ENCODE results near the gene PRR35.

The PRR35 gene

DNA sequence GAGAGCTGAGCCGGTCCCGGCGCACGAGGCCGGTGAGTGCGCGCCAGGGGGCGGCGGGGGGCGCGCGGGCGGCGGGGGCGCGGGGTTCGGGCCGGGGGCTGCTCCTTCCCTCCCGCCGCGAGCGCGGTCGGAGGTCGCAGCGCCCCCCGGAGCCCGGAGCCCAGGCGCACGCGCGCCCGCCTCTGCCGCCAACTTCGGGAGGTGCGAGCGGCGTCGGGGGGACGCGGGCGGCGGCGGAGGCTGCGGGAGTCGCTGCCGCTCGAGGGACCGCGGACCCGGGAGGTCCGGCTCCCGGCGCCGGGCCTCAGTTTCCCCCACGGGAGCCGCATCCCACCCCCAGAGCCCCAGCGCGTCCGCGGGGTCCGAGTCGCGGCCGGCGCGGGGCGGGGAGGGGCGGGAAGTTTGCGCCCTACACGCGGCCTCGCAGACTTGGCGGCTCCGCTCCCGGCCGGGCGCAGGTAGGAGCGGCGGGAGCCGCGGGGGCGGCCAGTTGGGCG is at the start of gene PRR35:
Gene PRR35 (plus strand): TSS at position 191 of the 497 bp plus-strand sequence. CDS start 2,901 bp downstream, outside the sequence.
- in situ Hi-C loops (cut with MboI; ENCODE audit: low sequenced_read_pairs), result no loop called here

DNA sequence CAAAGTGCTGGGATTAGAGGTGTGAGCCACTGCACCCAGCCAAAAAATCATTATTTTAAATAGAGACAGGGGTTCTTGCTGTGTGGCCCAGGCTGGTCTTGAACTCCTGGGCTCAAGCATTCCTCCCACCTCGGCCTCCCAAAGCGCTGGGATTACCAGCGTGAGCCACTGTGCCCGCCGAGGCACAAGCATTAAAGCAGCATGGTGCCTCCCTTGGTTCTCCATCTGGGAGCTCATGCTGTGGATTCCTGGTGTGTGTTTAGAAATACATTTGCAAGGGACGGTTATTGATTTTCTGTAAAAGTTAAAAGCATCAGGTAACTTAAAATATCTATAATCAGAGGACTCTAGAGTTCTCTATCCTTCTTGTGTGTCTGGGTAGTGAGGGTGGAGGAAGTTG is 47.4 kb upstream of the PRR35 start:
- in situ Hi-C loops (cut with MboI; ENCODE audit: low sequenced_read_pairs), result no loop called here

DNA sequence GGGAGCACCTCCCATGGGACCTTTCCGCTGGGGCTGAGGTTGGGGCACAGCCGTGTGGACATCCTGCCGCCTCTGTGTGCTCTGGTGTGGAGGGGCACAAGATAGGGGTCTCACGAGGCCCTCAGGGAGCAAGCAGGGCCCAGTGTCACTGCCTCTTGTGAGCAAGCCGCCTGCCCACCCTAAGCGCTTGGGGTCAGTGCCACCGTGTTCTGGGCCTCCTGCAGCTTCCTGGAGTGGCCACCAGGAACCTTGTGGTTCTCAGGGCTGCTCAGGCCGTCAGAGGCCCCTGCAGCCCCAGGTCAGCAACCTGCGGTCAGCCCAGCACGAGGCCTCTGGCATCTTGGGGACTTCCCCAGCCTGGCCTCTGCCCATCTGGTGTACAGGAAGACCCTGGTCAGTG is 46.2 kb upstream of the PRR35 start:
- in situ Hi-C loops (cut with MboI; ENCODE audit: low sequenced_read_pairs), result no loop called here

DNA sequence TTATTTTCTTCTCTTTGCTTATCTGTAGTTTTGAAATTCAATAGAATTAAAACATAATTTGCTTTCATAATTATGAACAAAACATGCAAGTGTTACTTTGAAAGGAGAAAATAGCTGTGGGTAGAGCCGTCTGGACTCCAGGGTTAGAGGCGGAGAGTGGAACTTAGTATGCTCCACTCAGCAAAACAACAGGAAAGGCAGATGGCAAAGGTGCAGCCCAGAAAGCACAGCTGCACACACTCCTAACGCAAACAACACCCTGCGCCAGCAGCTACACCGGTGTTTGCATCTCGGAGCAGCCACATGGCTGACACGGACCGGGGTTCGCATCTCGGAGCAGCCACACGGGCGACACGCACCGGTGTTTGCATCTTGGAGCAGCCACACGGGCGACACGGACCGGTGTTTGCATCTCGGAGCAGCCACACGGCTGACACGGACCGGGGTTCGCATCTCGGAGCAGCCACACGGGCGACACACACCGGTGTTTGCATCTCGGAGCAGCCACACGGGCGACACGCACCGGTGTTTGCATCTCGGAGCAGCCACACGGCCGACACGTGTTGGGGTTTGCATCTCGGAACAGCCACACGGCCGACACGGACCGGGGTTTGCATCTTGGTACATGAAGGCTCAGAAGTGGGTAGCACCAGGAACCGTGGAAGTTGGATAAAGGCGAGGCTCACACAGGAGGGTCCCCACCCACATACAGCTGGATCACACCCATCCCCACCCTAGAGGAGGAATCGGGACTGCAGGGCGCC is 44.8 kb upstream of the PRR35 start:
- in situ Hi-C loops (cut with MboI; ENCODE audit: low sequenced_read_pairs), result no loop called here

DNA sequence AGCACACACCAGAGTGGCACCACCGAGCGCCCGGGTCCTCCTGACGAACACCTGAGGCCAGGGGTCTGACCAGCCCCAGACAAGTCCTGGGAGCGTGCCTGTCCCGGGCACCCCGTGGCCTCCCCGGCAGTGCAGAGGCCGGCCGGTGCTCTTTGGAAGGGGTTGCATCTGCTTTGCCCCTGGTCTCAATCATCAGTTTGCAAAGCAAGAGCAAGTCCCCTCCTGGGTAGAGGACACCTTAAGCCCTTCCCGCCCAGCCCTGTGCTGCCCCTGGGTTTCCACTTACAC is 44.3 kb upstream of the PRR35 start:
- in situ Hi-C loops (cut with MboI; ENCODE audit: low sequenced_read_pairs), result no loop called here

DNA sequence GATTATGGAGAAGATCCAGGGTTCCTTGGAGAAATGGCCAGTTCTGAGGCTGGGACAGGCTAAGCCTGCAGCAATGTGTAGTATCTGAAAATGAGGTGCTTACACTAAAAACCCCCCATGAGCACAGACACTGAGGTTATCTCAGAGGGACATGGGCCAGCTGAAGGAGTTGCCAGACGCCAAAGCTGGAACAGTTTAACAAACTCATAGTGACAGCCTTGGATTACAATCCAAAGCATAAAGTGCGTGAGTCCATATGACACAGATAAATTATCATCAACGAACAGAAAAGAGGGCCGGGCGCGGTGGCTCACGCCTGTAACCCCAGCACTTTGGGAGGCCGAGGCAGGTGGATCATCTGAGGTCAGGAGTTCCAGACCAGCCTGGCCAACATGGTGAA is 43.9 kb upstream of the PRR35 start:
- in situ Hi-C loops (cut with MboI; ENCODE audit: low sequenced_read_pairs), result no loop called here

DNA sequence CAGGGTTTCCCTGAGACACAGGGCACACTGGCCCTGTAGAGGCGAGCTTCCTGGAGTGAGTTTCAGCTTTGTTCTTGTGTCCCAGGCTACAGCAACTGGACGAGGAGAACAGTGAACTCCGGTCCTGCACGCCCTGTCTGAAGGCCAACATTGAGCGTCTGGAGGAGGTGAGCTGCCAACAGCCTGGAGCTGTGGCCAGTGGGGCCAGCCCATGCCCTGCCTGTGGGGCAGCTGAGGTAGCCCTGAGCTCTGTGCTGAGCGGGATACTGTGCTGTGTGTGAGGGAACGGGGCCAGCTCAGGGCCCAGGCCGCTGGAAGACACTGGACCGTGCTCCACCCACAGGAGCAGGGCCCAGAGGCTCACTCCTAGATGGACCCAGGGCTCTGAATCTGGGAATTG is 41.3 kb upstream of the PRR35 start:
- in situ Hi-C loops (cut with MboI; ENCODE audit: low sequenced_read_pairs), result no loop called here

DNA sequence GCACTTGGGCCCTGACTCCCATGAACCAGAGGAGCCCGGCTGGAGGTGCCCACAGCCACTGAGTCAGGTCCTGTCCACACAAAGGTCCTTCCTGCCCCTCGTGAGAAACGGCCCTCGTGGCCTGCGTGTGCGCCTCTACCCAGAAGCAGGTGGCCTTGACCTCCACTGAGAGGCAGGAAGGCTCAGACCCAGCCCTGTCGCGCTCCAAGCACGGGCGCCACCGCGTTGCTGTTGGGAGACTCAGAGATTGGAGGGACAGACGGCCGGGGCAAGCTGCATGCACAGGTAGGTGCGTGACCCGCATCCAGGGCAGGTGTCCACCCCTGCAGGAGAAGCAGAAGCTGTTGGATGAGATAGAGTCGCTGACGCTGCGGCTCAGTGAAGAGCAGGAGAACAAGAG is 40.8 kb upstream of the PRR35 start:
- in situ Hi-C loops (cut with MboI; ENCODE audit: low sequenced_read_pairs), result no loop called here

DNA sequence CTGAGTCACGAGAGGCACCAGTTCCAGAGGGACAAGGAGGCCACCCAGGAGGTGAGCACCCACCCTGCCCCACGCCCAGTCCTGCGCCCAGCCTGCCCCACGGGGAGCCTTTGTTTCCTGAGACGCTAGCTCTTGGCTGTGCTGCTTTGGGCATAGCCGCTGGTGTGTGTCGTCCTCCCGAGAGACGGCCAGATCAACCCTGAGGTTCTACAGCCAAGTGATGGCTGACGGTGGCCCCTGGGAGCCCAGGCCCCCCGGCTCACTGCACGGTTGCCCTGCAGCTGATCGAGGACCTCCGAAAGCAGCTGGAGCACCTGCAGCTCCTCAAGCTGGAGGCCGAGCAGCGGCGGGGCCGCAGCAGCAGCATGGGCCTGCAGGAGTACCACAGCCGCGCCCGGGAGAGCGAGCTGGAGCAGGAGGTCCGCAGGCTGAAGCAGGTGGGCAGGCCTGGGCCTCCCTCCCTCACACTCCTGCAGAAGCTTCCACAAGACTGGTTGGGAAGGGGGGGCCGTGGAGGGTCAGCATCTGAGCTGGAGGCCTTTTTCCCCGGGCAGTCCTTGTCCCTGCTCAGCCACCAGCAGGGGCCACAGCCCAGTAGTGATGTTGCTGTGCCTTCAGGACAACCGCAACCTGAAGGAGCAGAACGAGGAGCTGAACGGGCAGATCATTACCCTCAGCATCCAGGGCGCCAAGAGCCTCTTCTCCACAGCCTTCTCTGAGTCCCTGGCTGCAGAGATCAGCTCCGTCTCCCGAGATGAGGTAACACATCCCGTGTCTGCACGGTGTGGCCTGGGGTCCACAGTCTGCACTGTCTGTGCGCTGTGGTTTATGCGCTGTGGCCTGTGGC is 40.1 kb upstream of the PRR35 start:
- in situ Hi-C loops (cut with MboI; ENCODE audit: low sequenced_read_pairs), result no loop called here

DNA sequence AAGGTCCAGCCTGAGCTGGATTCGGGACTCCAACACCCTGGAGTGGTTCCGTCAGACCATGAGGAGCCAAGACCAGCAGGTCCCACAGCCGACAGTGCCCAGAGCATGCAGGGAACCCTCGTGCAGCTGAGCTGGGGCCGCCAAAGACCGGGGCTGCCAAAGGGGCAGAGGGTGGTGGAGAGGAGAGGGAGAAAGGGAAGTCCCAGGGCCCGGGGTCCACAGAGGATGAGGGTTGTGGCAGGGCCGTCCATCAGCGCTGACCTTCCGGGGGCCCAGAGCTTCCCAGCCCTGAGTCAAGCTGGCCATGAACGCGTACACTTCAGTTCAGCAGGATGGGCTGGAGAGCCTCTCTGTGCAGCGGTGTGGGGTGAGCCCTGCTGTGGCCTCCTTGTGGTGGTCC is 39.3 kb upstream of the PRR35 start:
- in situ Hi-C loops (cut with MboI; ENCODE audit: low sequenced_read_pairs), result no loop called here

DNA sequence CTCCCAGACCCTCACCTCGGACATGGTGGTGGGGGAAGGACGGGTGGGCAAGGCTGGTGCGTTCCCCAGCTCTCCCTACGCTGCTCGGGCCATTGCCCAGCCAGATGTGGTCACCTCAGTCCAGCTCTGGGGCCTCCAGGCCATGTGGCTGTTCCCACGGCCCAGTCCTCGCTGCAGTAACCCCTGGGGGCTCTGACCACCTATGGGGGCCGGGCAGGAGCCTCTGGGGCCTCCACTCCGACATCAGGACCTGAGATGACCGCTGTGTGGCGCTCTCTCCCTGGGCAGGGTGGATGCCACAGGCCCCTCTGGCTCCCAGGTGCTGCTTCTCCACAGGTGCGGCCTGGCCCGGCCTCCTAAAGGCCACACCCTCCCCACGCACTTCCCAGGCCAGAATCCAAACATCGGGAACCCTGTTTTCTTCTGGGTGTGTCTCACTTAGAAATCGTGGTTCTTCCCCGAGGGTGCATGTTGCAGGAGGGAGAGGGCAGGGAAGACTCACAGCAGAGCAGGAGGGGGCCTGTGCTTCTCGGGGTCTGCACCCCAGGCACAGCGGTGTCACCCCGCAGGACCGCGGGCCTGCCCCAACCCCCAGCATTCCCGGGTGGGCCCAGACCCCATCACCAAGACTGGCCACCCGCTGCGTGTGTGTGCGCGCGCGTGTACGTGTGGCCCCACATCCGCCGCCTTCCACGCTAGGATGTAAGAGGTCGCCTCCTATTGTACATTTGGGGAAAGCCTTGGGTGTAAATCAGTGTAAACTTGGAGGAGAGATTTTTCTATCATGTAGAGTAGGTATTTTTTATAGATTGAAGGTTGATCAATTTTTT is 38.6 kb upstream of the PRR35 start:
- in situ Hi-C loops (cut with MboI; ENCODE audit: low sequenced_read_pairs), result no loop called here

DNA sequence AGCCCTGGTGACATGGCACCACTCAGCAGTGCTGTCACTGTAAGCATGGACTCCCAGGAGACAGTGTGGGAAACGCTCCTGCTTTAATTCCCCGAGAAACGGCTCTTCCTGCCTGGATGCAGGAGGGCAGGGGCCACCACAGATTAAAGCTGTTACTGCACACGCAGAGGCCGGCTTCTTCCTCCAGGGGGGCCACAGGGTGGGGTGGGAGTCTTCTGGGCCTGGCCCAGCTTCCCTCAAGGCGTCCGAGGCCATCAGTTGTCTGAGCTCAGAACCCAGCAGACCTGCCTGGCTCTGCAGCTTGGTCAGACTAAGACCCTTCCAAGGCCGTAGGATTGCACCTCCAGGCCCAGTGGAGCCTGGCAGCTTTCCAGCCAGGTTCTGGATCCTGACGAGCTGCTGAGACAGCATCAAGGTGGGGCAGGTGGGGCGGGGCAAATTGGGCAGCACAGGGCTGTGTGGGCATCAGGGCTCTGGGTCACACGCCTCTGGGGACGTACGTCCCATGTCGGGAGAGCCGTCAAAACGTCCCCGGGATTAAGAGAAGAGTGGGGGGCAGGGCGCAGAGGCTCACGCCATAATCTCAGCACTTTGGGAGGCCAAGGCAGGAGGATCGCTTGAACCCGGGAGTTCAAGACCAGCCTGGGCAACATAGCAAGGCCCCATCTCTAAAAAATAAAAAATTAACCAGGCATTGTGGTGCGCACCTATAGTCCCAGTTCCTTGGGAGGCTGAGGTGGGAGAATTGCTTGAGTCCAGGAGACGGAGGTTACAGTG is 37.7 kb upstream of the PRR35 start:
- in situ Hi-C loops (cut with MboI; ENCODE audit: low sequenced_read_pairs), result no loop called here

DNA sequence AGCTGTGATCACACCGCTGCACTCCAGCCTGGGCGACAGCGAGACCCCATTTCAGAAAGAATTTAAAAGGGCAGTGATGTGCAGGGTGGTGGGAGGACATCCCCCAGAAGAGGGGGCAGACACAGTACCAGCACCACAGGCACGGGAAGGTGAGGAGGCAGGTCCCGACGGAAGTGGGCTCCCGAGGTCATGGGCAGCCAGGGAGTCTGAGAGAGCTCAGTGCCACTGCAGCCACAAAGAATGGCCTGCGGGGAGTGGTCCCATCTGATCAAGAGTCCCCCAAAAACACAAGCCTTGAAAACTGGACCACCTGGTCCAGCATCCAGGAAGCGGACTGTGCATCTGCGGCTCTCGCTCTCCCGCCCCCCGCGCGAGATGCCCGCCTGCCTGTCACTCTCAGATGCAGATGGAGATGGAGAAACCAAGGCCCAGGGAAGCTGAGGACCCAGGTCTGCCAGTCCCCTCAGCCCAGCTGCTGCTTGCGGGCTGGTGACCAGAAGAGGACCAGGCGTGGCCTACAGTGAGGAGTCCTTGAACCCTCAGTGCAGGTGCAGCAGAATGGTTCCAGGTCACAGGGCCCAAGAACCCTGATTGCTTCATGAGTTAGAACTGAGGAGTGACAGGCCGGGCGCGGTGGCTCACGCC is 37.0 kb upstream of the PRR35 start:
- in situ Hi-C loops (cut with MboI; ENCODE audit: low sequenced_read_pairs), result no loop called here

DNA sequence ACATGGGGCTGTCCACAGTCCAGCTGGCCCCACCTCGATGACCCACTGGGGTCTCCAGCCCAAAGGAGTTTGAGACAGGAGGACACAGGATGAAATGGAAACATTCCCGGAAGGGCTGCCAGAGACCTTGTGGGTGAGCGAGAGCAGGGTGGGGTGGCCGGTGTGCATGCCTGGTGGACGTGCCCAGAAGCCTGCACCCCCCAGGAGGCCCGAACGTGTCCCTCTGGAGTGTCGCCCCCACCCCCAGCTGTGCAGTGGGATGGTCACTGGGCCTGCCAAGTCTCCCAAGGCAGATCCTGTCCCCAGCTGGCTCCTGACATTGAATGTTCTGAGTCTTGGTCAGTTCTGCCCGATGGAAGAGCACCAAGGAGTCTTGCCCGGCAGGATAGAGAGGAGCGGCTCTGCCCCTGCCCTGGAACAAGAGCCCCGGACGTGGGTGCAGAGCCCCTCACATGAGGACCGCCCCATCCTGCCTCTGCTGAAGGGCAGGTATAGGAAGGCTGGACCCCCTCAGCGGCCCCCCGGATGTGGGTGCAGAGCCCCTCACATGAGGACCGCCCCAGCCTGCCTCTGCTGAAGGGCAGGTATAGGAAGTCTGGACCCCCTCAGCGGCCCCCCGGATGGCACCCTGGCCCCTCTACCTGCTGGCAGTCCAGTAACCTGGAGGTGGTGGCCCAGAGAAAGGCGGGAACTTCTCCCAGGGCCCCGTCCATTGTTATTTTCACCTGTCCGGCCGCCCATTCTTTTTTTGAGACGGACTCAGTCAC is 35.7 kb upstream of the PRR35 start:
- in situ Hi-C loops (cut with MboI; ENCODE audit: low sequenced_read_pairs), result no loop called here

DNA sequence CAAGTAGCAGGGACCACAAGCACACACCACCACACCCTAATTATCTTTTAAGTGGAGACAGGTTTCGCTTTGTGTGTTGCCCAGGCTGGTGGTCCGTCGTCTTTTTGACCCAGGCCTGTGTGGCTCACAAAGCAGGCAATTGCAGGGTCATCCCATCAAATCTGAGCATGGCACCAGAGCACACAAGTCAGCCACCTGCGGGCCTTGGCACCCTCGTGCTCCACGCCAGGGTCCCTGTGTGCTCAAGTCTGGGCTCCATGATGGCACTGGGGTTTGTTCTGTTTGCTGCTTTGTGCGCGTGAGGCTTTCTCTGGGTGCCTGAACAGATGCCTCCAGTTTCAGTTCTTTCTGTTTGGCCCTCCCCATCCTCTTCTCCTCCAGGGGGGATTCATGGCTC is 35.1 kb upstream of the PRR35 start:
- in situ Hi-C loops (cut with MboI; ENCODE audit: low sequenced_read_pairs), result no loop called here

DNA sequence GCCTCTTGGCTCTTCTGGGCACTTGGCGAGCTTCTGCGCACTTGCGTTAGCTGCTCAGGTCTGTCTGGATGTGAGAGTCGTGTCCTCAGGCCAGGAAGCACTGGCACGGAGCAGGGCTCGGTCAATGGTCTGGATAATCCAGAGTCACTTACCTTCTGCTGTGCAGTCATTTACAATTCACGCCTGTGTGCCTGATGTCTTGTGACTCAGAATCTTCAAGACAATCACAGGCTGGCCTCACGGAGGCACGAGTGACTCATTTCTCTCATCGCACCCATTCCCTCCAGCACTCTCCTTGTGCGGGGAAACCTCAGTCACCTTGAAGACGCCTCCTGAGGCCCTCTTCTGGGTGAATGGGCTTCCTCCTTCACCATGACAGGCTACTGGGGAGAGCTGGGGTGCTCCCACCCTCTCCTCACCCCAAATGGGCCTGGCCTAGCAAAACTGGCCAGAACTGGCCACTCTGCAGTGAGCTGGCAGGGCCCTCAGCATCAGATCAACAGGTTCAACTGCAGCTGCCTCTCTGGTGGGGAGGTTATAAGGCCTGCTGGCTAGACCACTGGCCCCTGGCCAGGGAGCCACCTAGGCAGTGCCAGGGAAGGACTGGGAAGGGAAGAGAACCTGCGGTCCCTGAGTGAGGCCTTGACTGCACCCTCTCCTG is 34.5 kb upstream of the PRR35 start:
- in situ Hi-C loops (cut with MboI; ENCODE audit: low sequenced_read_pairs), result no loop called here

DNA sequence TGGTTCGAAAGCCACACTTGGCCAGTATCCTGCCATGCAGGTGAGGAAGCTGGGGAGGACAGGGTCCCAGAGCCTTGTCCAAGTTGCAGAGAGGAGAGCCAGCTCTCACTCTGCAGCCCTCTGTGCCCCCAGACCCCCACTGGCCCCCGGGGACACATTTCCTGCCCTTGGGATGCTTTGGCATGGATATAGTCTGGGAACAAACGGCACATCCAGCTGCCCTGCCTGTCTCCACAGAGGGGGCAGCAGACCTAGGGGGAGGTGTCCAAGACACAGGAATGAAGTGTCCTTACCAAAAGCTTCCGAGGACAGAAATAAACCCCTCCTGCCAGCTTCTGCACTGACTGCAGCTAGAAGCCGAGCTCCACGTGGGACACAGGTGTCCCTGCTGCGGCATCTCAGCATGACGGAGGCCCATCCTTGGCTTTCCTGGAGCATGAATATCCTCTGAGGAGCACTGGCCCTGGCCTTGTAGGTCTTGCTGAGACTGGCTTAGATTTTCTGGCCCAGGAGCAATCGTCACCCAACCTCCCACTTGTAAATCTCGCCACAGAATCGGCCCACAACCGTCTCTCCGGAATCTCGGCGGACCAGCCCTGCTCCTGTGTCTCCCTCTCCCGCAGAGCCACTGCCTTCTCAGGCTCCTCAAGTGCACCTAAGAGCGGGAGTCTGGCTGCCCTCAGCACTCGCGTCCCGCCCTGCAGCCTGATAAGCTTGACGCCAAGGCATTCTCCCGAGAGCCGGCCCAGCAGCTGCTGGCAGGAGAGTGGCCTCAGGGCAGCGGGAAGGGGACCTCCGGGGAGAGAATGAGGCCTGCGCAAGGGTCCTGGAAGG is 33.8 kb upstream of the PRR35 start:
- in situ Hi-C loops (cut with MboI; ENCODE audit: low sequenced_read_pairs), result no loop called here

Measured in HL-60/S4 (cell line).